Fibroblast of mammary gland (primary cell): ENCODE data around the gene CPM.

Experiments
- DNase-seq: peaks from one replicate; pipeline ENCODE4 v3.0.0-alpha.2; 2010; ENCODE audit warnings: low read depth
- H3K4me3 ChIP-seq: 2 replicates; pipeline ENCODE4 v1.5.1; 2011; ENCODE audit warnings: low read depth, mild to moderate bottlenecking, low read length, moderate library complexity; ENCODE audit not compliant: control insufficient read depth
- CTCF ChIP-seq: conservative IDR thresholded peaks from 2 replicates; pipeline ENCODE4 v1.5.1; 2011; ENCODE audit warnings: low read depth, low read length, inconsistent platforms; ENCODE audit not compliant: control insufficient read depth, insufficient read depth

CPM gene

GRCh38 chr12:68831751-68832503 lies 101.0 kb downstream of the CPM start:
- H3K4me3 ChIP-seq, result no peak overlapping the region
- TF ChIP-seq CTCF, result no peak
- no peak for DNase-seq

GRCh38 chr12:68831272-68831671 lies 101.7 kb downstream of the CPM start:
- H3K4me3 ChIP-seq, result no peak overlapping the region
- TF ChIP-seq CTCF, result no peak
- no peak for DNase-seq

DNA sequence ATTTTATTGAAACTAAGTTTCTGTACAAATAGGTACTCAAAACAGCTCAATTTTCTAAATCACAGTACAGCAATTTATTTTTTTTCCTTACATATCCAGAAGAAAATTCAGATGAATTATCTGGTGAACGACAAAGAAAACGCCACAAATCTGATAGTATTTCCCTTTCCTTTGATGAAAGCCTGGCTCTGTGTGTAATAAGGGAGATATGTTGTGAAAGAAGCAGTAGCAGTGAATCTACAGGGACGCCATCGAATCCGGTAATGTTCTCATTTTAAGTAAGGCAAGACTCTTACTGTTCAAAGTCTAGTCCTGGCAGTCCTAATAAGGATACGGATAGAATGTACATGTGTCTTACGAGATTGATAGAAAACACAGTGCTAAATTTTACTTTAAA lies 104.3 kb downstream of the CPM start:
- H3K4me3 ChIP-seq, result no peak overlapping the region
- DNase-seq, result no peak
- no peak for TF ChIP-seq CTCF

DNA sequence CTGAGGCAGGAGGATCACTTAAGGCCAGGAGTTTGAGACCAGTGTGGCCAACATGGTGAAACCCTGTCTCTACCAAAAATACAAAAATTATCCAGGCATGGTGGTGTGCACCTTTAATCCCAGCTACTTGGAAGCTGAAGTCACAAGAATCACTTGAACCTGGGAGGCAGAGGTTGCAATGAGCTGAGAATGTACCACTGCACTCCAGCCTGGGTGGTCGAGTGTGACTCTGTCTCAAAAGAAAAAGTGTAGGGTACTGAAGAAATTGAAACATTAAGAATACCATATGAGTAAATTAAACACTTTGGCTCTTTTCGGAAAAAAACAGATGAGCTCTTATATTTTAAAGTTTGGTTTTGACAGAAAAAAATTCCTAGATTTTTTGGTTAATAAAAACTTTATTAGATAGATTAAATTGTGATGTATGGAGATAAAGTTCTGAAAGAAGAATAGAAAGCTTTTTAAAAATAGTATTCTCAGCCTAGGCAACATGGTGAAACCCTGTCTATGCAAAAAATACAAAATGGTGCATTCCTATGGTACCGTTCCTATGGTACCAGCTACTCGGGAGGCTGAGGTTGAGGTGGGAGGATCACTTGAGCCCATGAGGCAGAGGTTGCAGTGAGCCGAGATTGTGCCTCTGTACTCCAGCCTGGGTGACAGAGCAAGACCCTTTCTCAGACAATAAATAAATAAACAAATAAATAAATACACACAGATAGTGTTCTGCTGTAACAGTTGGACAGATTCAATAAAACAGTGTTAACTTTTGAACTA lies 104.9 kb downstream of the CPM start:
- no peak for TF ChIP-seq CTCF
- H3K4me3 ChIP-seq, result no peak overlapping the region
- DNase-seq, result no peak

GRCh38 chr12:68825569-68826217 lies 107.3 kb downstream of the CPM start:
- DNase-seq, result no peak
- no peak overlapping the region for H3K4me3 ChIP-seq
- no peak for TF ChIP-seq CTCF

- H3K4me3 ChIP-seq, result no peak overlapping the region
- TF ChIP-seq CTCF, result no peak
- no peak for DNase-seq
Measured at GRCh38 chr12:68824597-68825250, 108.2 kb downstream of the CPM start.
